Fibroblast of lung (primary cell): ENCODE data around the gene RBM41.

Experiments used
- EZH2 ChIP-seq: IDR thresholded peaks from 2 replicates; pipeline ENCODE4 v1.5.1; 2012; ENCODE audit warnings: low read length, control low read depth, mild to moderate bottlenecking; ENCODE audit errors: missing control alignments
- TF ChIP-seq, protein P1 (sequence below), 2 donors: IDR thresholded peaks in 1 of 2; conservative IDR thresholded peaks in 1 of 2; 1 replicate in 1 of 2; 2 replicates in 1 of 2; pipeline ENCODE4 v1.5.1; 2011 to 2012; ENCODE audit warnings: low read length in 2 of 2, control low read depth in 1 of 2, inconsistent platforms in 1 of 2, low read depth in 1 of 2, mild to moderate bottlenecking in 1 of 2

DNA sequence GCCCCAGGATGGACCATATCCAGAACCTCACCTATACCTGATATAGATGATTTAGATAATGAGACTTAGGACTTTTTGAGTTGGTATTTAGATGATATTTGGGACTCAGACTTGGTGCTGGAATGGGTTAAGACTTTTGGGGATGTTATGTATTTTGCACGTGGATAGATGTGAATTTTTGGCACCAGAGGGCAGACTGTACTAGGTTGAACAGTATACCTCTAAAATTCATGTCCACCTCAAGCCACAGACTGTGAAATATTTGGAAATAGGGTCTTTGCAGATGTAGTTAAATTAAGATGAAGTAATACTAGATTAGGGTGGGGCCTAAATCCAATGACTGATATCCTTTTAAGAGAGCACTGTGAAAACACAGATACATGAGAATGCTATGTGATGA, 15.6 kb downstream of the RBM41 start:
- TF ChIP-seq, protein P1, sequence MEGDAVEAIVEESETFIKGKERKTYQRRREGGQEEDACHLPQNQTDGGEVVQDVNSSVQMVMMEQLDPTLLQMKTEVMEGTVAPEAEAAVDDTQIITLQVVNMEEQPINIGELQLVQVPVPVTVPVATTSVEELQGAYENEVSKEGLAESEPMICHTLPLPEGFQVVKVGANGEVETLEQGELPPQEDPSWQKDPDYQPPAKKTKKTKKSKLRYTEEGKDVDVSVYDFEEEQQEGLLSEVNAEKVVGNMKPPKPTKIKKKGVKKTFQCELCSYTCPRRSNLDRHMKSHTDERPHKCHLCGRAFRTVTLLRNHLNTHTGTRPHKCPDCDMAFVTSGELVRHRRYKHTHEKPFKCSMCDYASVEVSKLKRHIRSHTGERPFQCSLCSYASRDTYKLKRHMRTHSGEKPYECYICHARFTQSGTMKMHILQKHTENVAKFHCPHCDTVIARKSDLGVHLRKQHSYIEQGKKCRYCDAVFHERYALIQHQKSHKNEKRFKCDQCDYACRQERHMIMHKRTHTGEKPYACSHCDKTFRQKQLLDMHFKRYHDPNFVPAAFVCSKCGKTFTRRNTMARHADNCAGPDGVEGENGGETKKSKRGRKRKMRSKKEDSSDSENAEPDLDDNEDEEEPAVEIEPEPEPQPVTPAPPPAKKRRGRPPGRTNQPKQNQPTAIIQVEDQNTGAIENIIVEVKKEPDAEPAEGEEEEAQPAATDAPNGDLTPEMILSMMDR (conservative IDR thresholded peaks at IDR 0.05 in 1 of 2, IDR thresholded peaks at IDR 0.05 in 1 of 2; ENCODE audit: low read depth in 1 of 2, low read length in 2 of 2): no peak
- no peak for TF ChIP-seq EZH2
